NT2/D1 (cell line): ENCODE results near the gene TENM4.

Experiments
- YY1 ChIP-seq: IDR thresholded peaks from 2 replicates; pipeline ENCODE4 v1.6.1; 2011; ENCODE audit not compliant: insufficient read length, insufficient read depth
- ZNF274 ChIP-seq: IDR thresholded peaks from 2 replicates; pipeline ENCODE4 v1.6.1; 2011; ENCODE audit warnings: mild to moderate bottlenecking, low read depth, low read length

GRCh38 chr11:79139900-79140299 is 300.9 kb downstream of the TENM4 start:
- TF ChIP-seq YY1 (no peak), ZNF274 (no peak)
